Type B pancreatic cell (in vitro differentiated cells): Measurements from ENCODE around the gene CCT8. TPM values are rescaled to one million over a fixed set of nuclear protein-coding genes. Genes with fewer than 3 reads are reported as not detected.

ENCODE experiments used
- DNase-seq: peaks from one replicate; pipeline ENCODE4 v3.0.0; 2021; ENCODE audit warnings: mixed read lengths; ENCODE audit not compliant: unreplicated experiment; ENCODE audit errors: extremely low spot score
- H3K27ac Mint-ChIP-seq: 2 replicates; pipeline ENCODE4 v1.8.0; 2021; ENCODE audit warnings: mild to moderate bottlenecking, mixed read lengths
- H3K27me3 Mint-ChIP-seq: 2 replicates; pipeline ENCODE4 v1.8.0; 2021; ENCODE audit warnings: mixed read lengths
- H3K36me3 Mint-ChIP-seq: 2 replicates; pipeline ENCODE4 v1.8.0; 2021; ENCODE audit warnings: mixed read lengths
- H3K4me1 Mint-ChIP-seq: one replicate; pipeline ENCODE4 v1.8.0; 2021; ENCODE audit warnings: mixed read lengths; ENCODE audit not compliant: unreplicated experiment
- H3K4me3 Mint-ChIP-seq: 2 replicates; pipeline ENCODE4 v1.8.0; 2021; ENCODE audit warnings: mild to moderate bottlenecking, mixed read lengths
- H3K9me3 Mint-ChIP-seq: 2 replicates; pipeline ENCODE4 v1.8.0; 2021; ENCODE audit warnings: mixed read lengths
- CTCF ChIP-seq: fragments of 200-600 bp; sonication (generic); conservative IDR thresholded peaks from 2 replicates; pipeline ENCODE4 v1.5.0; 2021; ENCODE audit warnings: antibody characterized with exemption, mild to moderate bottlenecking
- total RNA-seq: library from RNA; stranded (reverse); gene quantifications from 2 replicates; pipeline ENCODE4 v1.2.1, GENCODE V29; 2021; ENCODE audit warnings: low replicate concordance

CCT8 gene
- total RNA-seq, 1 donor from 2014 or later: 218 TPM

- no peaks in the 10 kb centered on the region for H3K4me1 Mint-ChIP-seq
- no peaks in the 10 kb centered on the region for H3K27me3 Mint-ChIP-seq
- H3K9me3 Mint-ChIP-seq: no peaks in the 10 kb centered on the region
Measured at GRCh38 chr21:29052224-29052623, 21.2 kb downstream of the CCT8 start.

GRCh38 chr21:29034678-29035077 lies 38.8 kb downstream of the CCT8 start:
- no peaks in the 10 kb centered on the region for H3K27me3 Mint-ChIP-seq
- no peaks in the 10 kb centered on the region for H3K4me1 Mint-ChIP-seq
- TF ChIP-seq CTCF: no peak
- no peak overlapping the region for H3K27ac Mint-ChIP-seq
- no peak for DNase-seq
- H3K4me3 Mint-ChIP-seq: no peak overlapping the region
- peaks cover 21% of the 10 kb centered on the region for H3K36me3 Mint-ChIP-seq
- no peaks in the 10 kb centered on the region for H3K9me3 Mint-ChIP-seq

More at GRCh38 chr21:29052224-29052623, 21.2 kb downstream of the CCT8 start:
- Mint-ChIP-seq H3K36me3 (peaks cover 20% of the 10 kb centered on the region), H3K27ac (no peak overlapping the region), H3K4me3 (no peak overlapping the region)
- DNase-seq: no peak
- no peak for TF ChIP-seq CTCF

GRCh38 chr21:29033871-29034270 lies 39.6 kb downstream of the CCT8 start:
- TF ChIP-seq CTCF: no peak
- H3K36me3 Mint-ChIP-seq: peaks cover 21% of the 10 kb centered on the region
- no peaks in the 10 kb centered on the region for H3K9me3 Mint-ChIP-seq
- no peaks in the 10 kb centered on the region for H3K4me1 Mint-ChIP-seq
- no peaks in the 10 kb centered on the region for H3K27me3 Mint-ChIP-seq
- no peak overlapping the region for H3K4me3 Mint-ChIP-seq
- DNase-seq: no peak
- H3K27ac Mint-ChIP-seq: peak overlapping the region; percentile 49

DNA sequence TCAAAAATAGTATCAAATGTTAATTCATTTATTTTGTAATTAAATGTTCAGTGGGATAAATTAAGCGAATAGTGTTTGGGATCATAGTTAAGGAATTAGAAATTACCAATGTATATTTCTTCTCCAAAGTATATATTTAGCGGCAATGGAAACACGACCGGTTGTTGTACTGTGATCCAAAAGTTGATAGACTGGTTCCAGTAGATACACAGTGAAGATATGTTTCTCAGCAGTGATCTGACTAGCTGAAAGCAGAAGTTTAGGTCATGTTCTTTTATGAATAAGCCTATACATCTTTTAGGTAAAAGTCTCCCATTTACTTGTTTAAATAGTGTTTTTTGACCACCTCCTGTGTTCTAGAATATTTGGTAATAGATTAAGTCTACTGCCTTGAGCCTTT lies 40.1 kb downstream of the CCT8 start:
- TF ChIP-seq CTCF: no peak
- no peak for DNase-seq

DNA sequence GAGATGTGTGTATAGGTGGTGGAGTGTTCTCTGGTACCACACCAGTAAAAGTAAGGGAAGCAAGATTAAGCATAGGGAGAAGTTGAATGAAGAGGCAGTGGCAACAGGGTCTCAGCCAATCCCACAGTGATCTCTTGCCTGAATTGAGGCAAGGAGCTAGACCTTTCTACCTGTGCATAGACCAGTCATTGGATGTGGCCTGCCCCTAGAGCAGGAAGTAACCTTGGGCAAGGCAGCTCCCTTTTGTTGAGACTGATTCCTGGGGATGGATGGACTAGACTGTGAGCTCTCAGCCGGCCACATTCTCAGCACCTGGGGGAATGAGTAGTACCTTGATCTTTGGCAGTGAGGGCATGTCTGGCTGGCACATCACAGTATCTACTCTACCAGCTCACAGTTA lies 42.5 kb downstream of the CCT8 start:
- Mint-ChIP-seq H3K4me1 (peaks cover 9% of the 10 kb centered on the region), H3K27ac (no peak overlapping the region), H3K27me3 (no peaks in the 10 kb centered on the region), H3K9me3 (no peaks in the 10 kb centered on the region), H3K4me3 (no peak overlapping the region), H3K36me3 (peaks cover 19% of the 10 kb centered on the region)
- TF ChIP-seq CTCF: no peak
- DNase-seq: no peak

More for the DNA sequence above, 40.1 kb downstream of the CCT8 start:
- H3K4me1 Mint-ChIP-seq: no peaks in the 10 kb centered on the region
- H3K36me3 Mint-ChIP-seq: peaks cover 21% of the 10 kb centered on the region
- H3K9me3 Mint-ChIP-seq: no peaks in the 10 kb centered on the region
- peak overlapping the region; percentile 49 for H3K27ac Mint-ChIP-seq
- H3K27me3 Mint-ChIP-seq: no peaks in the 10 kb centered on the region
- no peak overlapping the region for H3K4me3 Mint-ChIP-seq

GRCh38 chr21:29029524-29029923 lies 43.9 kb downstream of the CCT8 start:
- H3K4me1 Mint-ChIP-seq: peaks cover 14% of the 10 kb centered on the region
- no peaks in the 10 kb centered on the region for H3K9me3 Mint-ChIP-seq
- no peak for DNase-seq
- H3K27me3 Mint-ChIP-seq: no peaks in the 10 kb centered on the region
- no peak overlapping the region for H3K27ac Mint-ChIP-seq
- no peak for TF ChIP-seq CTCF
- peaks cover 17% of the 10 kb centered on the region for H3K36me3 Mint-ChIP-seq
- no peak overlapping the region for H3K4me3 Mint-ChIP-seq
